Measurements from ENCODE around the gene DCLK2.

DCLK2 gene

DNA sequence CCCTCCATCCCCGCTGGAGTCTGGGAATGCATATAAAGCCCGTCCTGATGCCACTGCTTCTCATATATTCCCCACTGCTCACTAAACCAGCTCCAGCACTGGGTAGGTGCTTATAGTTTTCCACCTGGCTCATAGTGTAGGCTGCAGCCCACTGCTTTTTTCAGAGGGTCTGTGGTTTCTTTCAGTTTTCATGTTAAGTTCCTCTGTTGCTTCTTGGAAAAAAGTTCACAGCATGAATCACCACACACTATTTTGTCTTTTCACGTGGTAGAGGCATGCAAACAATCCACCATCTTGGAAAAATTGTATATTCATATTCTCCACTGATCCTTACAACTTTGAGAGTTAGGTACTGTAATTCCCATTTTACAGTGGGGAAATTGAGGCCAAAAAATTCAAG lies 39.4 kb downstream of the DCLK2 start (continued):
- TF ChIP-seq ZFP3 (tag by site-specific recombination; IDR thresholded peaks at IDR 0.05; ENCODE audit: low read depth) (no peak), YY2 (tag by site-specific recombination; IDR thresholded peaks at IDR 0.05) (no peak), ZNF184 (tag by site-specific recombination; IDR thresholded peaks at IDR 0.05) (no peak)

DNA sequence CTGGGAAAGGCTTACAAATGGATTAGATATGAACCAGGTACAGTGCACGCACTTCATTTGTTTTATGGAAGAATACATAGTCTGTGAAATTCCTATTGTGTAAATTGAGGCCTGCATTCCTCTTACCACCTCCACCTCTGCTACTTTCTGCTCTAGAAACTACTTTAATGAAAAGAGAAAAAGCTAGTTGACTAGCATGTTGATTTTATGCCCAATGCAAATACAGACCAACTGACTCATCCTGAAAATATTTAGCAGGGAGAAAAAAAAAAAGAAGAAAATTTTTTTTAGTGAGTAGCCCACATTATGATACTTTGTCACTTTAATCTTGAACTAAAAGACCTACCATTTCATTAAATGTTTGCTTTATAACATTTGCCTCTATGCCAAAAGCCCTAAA lies 41.2 kb downstream of the DCLK2 start:
- no peak overlapping the region for H3K27ac ChIP-seq (ENCODE audit: extremely low read depth, low read depth, low read length)
- 0 out of 2 replicates have a peak, but pooled peaks cover 3% of the 10 kb centered on the region for H3K4me1 ChIP-seq (ENCODE audit: control insufficient read depth, insufficient read depth, low read length)
- H3K9me3 ChIP-seq (ENCODE audit: control insufficient read depth, insufficient read depth, low read depth, low read length) = no peaks in the 10 kb centered on the region
- no peak for TF ChIP-seq ZNF521 (tag by site-specific recombination; IDR thresholded peaks at IDR 0.05)
- TF ChIP-seq, protein P1, sequence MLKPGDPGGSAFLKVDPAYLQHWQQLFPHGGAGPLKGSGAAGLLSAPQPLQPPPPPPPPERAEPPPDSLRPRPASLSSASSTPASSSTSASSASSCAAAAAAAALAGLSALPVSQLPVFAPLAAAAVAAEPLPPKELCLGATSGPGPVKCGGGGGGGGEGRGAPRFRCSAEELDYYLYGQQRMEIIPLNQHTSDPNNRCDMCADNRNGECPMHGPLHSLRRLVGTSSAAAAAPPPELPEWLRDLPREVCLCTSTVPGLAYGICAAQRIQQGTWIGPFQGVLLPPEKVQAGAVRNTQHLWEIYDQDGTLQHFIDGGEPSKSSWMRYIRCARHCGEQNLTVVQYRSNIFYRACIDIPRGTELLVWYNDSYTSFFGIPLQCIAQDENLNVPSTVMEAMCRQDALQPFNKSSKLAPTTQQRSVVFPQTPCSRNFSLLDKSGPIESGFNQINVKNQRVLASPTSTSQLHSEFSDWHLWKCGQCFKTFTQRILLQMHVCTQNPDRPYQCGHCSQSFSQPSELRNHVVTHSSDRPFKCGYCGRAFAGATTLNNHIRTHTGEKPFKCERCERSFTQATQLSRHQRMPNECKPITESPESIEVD (tag by site-specific recombination; IDR thresholded peaks at IDR 0.05) = 0 out of 2 replicates have a peak, but pooled peaks have one; percentile 26
- no peak overlapping the region for H3K4me3 ChIP-seq (ENCODE audit: low read depth, low read length)
- H3K36me3 ChIP-seq (ENCODE audit: control insufficient read depth in 2 of 2, insufficient read depth in 1 of 2, low read length in 2 of 2) = no peaks in the 10 kb centered on the region
- CTCF ChIA-PET = interaction anchor here (0.7 kb wide), 1 partner anchor 78 kb away, joined by 5 read pairs; no protein-coding TSS in a partner anchor
- POLR2A ChIA-PET = no interaction called here

DNA sequence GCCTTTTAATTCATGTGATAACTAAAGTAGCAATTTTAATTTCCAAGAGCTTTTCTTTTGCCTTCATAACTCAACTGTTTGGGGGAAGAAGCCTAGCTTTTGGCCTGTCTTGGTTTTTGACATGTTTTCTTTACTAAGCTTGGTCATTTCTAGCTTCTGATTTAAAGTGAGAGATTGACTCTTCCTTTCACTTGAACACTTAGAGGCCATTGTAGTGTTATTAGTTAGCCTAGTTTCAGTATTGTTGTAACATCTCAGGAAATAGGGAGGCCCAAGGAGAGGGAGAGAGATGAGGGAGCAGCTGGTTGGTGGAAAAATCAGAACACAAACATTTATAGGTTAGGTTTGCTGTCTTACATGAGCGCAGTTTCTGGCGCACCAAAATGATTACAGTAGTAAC lies 44.8 kb downstream of the DCLK2 start:
- H3K27ac ChIP-seq (ENCODE audit: extremely low read depth, low read depth, low read length) = no peak overlapping the region
- POLR2A ChIA-PET = no interaction called here
- CTCF ChIA-PET = no interaction called here
- H3K9me3 ChIP-seq (ENCODE audit: control insufficient read depth, insufficient read depth, low read depth, low read length) = no peaks in the 10 kb centered on the region
- no peak overlapping the region for H3K4me3 ChIP-seq (ENCODE audit: low read depth, low read length)
- TF ChIP-seq, protein P2, sequence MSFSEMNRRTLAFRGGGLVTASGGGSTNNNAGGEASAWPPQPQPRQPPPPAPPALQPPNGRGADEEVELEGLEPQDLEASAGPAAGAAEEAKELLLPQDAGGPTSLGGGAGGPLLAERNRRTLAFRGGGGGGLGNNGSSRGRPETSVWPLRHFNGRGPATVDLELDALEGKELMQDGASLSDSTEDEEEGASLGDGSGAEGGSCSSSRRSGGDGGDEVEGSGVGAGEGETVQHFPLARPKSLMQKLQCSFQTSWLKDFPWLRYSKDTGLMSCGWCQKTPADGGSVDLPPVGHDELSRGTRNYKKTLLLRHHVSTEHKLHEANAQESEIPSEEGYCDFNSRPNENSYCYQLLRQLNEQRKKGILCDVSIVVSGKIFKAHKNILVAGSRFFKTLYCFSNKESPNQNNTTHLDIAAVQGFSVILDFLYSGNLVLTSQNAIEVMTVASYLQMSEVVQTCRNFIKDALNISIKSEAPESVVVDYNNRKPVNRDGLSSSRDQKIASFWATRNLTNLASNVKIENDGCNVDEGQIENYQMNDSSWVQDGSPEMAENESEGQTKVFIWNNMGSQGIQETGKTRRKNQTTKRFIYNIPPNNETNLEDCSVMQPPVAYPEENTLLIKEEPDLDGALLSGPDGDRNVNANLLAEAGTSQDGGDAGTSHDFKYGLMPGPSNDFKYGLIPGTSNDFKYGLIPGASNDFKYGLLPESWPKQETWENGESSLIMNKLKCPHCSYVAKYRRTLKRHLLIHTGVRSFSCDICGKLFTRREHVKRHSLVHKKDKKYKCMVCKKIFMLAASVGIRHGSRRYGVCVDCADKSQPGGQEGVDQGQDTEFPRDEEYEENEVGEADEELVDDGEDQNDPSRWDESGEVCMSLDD (tag by site-specific recombination; IDR thresholded peaks at IDR 0.05) = no peak
- TF ChIP-seq, protein P3, sequence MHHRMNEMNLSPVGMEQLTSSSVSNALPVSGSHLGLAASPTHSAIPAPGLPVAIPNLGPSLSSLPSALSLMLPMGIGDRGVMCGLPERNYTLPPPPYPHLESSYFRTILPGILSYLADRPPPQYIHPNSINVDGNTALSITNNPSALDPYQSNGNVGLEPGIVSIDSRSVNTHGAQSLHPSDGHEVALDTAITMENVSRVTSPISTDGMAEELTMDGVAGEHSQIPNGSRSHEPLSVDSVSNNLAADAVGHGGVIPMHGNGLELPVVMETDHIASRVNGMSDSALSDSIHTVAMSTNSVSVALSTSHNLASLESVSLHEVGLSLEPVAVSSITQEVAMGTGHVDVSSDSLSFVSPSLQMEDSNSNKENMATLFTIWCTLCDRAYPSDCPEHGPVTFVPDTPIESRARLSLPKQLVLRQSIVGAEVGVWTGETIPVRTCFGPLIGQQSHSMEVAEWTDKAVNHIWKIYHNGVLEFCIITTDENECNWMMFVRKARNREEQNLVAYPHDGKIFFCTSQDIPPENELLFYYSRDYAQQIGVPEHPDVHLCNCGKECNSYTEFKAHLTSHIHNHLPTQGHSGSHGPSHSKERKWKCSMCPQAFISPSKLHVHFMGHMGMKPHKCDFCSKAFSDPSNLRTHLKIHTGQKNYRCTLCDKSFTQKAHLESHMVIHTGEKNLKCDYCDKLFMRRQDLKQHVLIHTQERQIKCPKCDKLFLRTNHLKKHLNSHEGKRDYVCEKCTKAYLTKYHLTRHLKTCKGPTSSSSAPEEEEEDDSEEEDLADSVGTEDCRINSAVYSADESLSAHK (tag by site-specific recombination; IDR thresholded peaks at IDR 0.05) = no peak
- TF ChIP-seq ZNF394 (tag by site-specific recombination; IDR thresholded peaks at IDR 0.05; ENCODE audit: borderline replicate concordance) = no peak
- TF ChIP-seq ZNF561 (tag by site-specific recombination; IDR thresholded peaks at IDR 0.05; ENCODE audit: borderline replicate concordance) = no peak
- TF ChIP-seq ZNF324 (tag by site-specific recombination; IDR thresholded peaks at IDR 0.05) = no peak
- no peak for TF ChIP-seq ZNF654 (tag by site-specific recombination; IDR thresholded peaks at IDR 0.05; ENCODE audit: low read depth)
- TF ChIP-seq, protein P4, sequence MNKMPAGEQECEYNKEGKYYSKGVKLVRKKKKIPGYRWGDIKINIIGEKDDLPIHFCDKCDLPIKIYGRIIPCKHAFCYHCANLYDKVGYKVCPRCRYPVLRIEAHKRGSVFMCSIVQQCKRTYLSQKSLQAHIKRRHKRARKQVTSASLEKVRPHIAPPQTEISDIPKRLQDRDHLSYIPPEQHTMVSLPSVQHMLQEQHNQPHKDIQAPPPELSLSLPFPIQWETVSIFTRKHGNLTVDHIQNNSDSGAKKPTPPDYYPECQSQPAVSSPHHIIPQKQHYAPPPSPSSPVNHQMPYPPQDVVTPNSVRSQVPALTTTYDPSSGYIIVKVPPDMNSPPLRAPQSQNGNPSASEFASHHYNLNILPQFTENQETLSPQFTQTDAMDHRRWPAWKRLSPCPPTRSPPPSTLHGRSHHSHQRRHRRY (tag by site-specific recombination; IDR thresholded peaks at IDR 0.05) = no peak
- TF ChIP-seq ZNF626 (tag by site-specific recombination; IDR thresholded peaks at IDR 0.05) = no peak
- TF ChIP-seq ZNF133 (tag by site-specific recombination; IDR thresholded peaks at IDR 0.05) = no peak
- TF ChIP-seq ZNF114 (tag by site-specific recombination; IDR thresholded peaks at IDR 0.05) = no peak
- no peak for TF ChIP-seq ZNF571 (tag by site-specific recombination; IDR thresholded peaks at IDR 0.05)
- no peak for TF ChIP-seq ZNF184 (tag by site-specific recombination; IDR thresholded peaks at IDR 0.05)
- no peak for TF ChIP-seq ZNF549 (tag by site-specific recombination; IDR thresholded peaks at IDR 0.05)
- TF ChIP-seq SETDB1 (IDR thresholded peaks at IDR 0.05; ENCODE audit: insufficient read length, low read length) = no peak
- no peaks in the 10 kb centered on the region for H3K36me3 ChIP-seq (ENCODE audit: control insufficient read depth in 2 of 2, insufficient read depth in 1 of 2, low read length in 2 of 2)
- 0 out of 2 replicates have a peak, but pooled peaks cover 3% of the 10 kb centered on the region for H3K4me1 ChIP-seq (ENCODE audit: control insufficient read depth, insufficient read depth, low read length)
